Colon (tissue), 2 donors: Measurements from ENCODE around the gene GPRC5A.

Experiments used
- FAIRE-seq: peaks from 2 replicates; lab custom pipeline; 2012; peaks lifted over from hg19 to GRCh38; lab: Jason Lieb, UNC
- donor health status: control.
- donor health status: control.

The GPRC5A gene

DNA sequence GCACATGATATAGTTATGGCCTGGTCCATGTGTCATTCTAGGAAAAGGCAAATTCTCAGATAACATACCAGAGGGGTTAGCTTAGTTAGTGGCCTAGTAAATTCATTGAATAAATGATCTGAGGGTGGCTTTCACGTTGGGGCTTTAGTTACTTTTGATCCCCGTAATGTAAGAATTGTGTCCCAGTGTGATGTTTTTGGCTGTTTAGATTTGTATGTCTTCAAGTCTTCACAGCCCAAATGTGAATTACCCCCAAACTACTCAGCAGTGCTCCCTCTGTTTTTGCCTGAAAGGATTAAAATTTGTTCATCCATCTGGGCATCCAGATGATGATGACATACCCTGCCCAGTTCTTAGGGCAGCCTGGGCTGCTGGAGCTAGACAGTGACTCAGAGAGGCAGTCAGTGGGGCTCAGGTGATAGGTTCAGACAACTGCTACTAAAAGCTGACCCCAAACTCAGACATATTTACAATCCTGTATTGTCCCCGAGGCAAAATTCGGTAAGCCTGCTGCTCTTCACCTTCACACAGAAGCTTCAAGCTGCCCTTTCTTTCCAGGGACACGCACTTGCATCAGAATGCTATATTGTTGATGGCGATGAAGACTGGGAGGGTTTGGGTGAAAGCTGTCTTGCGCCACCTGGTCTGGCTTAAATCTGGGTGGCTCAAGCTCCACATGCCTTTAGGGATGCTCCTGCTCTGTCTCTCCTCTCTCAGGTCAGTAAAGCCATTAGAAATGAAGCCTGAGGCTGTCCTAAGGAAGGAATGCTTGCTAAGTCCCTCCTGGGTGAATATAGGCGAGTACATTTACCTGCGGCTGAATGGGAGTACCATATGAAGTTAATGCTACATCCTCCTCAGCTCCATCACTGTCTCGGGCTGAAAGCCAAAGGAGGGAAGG, 50.3 kb downstream of the GPRC5A start:
- FAIRE-seq = no peak

DNA sequence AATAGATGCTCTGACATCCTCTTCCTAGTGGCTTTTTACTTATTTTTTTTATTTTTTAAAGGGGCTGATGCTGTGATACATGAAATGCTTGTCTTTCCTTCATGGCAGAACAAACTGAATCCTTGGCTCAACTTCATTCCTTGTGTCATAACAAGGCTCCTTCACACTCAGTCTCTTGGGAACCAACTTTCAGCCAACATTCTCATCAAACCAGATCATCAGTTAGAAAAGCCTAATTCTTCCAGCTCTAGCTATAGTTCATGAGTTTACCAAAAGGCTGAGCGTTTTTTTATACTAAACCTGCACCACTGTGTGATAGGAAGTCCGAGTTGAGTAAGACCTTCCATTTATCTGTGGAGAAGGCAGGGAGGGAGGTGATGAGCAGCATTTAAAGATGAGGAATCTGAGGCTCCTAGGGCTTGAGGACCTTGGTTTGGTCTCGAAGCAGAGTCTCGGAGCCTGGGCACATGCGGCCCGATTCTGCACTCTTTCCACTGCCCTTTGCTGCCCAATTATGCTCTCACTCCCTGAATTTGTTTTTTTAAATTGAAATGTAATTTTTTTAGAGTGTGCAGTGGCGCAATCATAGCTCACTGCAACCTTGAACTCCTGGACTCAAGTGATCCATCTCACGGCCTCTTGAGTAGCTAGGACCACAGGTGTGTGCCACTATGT, 52.4 kb downstream of the GPRC5A start:
- no peak for FAIRE-seq

DNA sequence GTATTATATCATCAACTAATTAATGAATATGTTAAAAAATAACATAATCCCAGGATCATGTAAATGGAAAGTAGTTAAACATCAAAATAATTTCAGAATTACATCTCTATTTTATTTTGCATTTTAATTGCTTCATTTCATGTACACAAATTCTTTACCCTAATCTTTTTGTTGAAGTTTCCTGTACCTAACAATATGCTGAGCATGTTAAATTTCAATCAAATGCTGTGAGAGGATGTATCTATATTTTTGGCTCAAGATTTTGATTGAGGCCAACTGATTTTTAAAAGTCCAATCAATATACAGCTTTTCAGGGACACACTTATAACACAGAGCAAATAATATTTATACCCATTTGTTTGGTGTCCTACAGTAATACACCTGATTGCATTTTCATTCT, 54.2 kb downstream of the GPRC5A start:
- FAIRE-seq = no peak

DNA sequence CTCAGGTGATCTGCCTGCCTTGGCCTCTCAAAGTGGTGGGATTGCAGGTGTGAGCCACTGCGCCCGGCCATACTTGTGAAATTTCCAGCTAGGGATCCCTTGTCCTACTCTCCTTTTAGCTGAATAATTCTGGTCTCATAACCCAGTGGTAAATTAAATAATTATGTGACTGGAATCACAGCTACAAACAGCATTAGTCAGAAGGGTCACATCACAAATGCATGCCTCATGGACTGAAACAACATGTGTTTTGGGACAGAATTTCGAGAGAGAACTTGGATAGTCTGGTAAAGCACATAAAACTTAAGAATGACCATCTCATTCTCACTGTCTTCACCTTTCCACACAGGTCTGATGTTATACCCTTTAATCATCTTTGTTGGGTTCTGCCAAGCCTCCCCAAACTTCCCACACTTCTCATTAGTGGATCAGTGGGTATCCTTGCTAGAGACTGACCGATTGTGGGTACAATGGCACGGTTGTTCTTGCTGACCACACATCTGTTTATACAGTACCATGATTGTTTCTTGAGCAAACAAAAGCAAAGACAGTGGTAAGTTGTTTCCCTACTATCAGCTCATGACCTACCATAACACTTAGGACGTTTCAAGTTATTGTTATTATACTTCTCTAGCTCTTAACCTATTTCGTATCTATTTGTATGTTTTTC, 55.5 kb downstream of the GPRC5A start:
- no peak for FAIRE-seq

DNA sequence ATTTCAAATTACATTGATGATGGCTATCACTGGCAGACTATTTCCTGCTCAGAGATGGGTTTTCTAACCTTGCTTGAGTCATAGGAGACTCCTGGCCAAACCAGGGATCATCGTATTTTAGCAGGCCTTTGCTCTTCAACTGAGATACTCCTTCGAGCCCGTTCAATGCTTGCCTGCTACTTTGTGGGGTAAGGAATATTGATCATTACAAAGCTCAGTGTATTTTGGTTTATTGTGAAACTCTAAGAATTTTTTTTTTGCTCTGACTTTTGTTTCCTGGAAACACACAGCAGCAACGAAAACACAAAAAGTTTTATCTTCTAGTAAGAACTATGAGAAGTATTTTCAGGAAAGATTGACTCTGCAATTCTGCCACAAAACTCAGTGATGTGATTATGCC, 56.5 kb downstream of the GPRC5A start:
- FAIRE-seq = no peak

DNA sequence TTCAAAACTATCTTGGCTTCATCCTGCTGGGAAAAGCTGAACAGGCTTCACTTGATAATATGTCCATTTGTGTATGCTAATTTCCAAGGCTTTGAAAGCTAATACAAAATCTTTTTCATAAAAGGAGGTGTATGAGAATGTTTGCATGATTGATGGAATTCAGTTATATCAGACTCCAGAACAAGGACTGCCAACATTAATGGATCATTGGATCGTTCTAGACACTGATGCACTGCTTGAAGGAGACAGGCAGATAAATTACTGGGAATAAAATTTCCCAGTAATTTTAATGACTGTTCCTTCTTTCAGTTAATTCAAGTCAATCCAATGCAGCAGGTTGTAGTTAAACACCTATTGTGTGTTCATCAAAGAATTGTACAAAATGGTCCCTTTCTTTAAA, 60.1 kb downstream of the GPRC5A start:
- FAIRE-seq = no peak

DNA sequence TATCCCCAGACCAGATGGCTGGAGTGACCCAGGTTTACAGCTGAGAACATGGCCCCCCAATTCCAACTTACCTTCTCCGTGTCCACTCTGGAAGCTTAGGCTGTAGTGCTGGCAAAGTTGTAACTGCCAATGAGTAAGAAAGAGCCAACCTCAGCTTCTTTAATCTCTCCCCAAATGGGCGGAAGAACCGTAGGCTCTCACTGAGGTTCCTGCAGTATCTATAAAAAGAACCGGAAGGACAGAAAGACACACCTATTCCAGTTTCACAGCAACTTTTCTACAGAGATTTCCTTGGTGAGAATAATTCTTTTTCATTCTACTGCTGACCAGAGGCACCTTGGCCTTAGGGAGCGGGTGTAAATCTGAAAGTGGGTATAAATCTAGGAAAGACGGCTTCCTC, 60.7 kb downstream of the GPRC5A start, which contains the start of gene GPRC5D:
TSS of gene GPRC5D (minus strand) at position 135 of the 400 bp plus-strand sequence. CDS start 1,786 bp downstream, outside the sequence.
- FAIRE-seq = no peak

DNA sequence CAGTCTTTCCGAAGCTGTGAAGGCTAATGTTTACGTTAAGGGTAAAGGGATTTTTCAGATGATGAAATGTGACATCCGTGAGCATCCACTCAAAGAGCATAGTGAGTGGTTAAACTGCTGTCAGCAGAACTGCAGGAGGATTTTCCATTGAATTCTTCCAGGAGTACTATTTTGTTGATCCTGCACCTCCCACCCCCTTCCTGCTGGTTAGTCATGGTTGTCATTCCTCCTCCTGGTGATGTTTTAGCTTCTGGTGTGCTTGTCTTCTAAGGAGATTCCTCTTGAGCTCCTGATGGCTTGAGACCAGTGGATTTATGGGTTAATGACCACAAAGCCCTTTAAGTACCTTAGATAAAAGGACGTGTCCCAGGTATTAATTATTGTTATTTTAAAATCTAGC, 63.0 kb downstream of the GPRC5A start:
- FAIRE-seq = no peak

DNA sequence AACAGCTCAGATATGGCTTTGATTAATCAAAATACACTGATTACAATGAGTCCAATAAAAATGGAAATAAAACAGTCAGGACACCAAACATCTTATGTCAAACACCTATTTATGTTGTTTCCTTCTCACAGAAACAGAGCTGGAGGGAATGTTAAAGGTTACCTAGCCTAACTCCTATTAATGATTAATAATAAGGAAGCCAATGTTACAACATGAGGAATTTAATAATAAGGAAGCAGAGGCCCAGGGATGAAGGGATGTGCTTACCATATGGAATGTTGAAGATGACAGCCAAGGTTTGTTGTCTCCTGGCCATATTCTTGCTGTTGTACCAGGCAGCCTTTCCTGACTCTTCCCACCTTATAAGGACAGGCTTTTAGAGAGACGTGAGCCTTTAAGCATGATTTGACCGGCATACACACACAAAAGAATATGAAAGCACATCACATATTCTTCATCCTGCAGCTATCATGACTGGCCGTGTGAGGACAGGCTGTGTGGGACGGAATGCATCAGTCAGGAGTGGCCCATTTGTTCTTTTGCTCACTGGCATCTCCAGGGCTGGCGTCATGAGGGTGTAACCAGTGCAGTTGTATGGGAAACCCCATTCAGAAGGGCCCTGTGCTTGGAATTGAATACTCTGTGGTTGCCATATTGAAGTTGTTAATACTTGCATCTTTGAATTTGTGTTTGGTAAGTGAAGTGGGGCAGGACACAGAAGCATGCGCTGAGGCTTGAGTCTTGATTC, 63.7 kb downstream of the GPRC5A start:
- no peak for FAIRE-seq

DNA sequence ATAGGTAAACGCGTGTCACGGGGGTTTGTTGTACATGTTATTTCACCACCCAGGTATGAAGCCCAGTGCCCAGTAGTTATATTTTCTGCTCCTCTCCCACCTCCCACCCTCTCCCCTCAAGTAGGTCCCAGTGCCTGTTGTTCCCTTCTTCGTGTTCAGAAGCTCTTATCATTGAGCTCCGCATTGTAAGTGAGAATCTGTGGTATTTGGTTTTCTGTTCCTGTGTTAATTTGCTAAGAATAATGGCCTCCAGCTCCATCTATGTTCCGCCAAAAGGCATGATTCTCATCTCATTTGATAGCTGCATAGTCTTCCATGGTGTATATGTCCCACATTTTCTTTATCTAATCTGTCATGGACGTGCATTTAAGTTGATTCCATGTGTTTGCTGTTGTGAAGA, 67.5 kb downstream of the GPRC5A start:
- no peak for FAIRE-seq

DNA sequence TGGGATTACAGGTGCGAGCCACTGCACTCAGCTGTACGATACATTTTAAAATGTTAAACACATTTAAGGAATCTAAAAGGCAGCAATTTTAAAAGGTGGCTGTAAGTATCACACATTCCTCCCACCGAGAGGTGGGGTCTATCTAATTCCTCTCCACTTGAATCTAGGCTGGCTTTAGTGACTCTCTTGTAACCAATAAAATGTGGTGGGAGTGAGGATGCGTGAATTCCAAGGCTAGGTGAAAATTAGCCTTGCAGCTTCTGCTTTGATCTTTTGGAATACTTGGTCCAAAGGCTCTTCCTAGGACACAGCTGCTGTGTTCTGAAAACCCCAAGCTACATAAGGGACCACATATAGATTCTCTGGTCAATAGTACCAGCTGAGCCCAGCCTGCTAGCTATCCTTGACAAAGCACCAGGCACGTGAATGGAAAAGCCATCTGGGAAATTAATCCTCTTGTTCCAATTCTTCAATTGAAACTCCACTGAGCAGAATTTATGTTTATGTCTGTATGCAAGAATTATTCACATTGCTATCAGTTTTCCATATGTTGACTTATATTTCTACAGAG, 69.4 kb downstream of the GPRC5A start:
- FAIRE-seq = no peak

DNA sequence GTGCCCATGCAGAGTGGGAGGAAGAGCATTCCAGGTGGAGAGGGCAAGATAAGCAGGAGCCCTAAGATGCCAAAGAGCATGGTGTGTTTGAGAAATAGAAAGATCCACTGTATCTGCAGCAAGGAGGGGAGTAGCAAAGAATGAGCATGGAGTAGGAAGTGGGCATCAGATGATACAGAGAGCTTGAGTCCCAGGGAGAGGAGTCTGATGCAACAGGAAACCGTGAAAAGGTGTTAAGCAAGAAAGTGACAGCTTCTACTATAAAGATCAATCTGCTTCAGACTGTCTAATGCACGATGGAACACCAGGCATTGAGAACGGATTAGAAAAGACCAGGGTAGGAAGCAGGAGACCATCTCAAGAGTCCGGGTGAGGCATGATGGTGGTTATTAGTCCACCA, 72.9 kb downstream of the GPRC5A start:
- no peak for FAIRE-seq

DNA sequence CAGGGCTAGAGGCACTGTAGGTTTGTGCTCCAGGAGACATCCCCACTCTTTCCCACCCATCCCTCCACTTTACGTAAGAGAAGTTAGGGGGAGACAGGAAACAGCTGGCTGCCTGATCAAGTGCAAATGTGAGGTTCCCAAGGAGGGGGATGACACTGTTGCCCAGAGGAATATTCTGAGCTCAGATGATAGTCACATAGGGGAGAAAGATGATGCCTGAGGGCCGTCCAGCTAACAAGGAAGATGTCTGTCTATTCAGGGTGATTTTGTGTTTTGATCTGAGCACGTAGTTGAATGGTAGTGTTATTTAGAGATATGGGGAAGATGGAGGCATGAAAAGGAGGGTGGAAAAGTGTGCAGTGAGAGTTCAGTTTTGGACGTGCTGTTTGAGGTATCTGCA, 74.5 kb downstream of the GPRC5A start:
- no peak for FAIRE-seq
